Heart left ventricle (tissue), 16 donors: ENCODE results near the gene CASK. TPM values are rescaled to one million over a fixed set of nuclear protein-coding genes. Genes with fewer than 3 reads are reported as not detected.
A peak's percentile ranks its signal among the peaks of the same experiment; 100 is the strongest.

Experiments
- ATAC-seq, 4 donors: fragments of 200-7000 bp; cut with Tn5 transposase; one replicate each; pipeline ENCODE4 v1.9.1; 2020 to 2022; ENCODE audit warnings: moderate library complexity in 4 of 4, mild to moderate bottlenecking in 3 of 4, moderate number of reproducible peaks in 1 of 4
- DNase-seq, 5 donors: peaks; one replicate each; pipeline ENCODE4 v3.0.0-alpha.2; 2020
- H3K27ac ChIP-seq, 12 donors: fragments of 200-600 bp; sonication (generic) in 4 of 12; one replicate each; pipeline versions ENCODE4 v1.5.0 to v1.8.0; 2016 to 2022; ENCODE audit warnings: mild to moderate bottlenecking in 2 of 12
- H3K27me3 ChIP-seq, 9 donors: fragments of 200-600 bp; sonication (generic) in 2 of 9; one replicate each; pipeline versions ENCODE4 v1.5.1 to v1.8.0; 2016 to 2022; ENCODE audit warnings: mild to moderate bottlenecking in 3 of 9
- H3K36me3 ChIP-seq, 9 donors: fragments of 200-600 bp; sonication (generic) in 2 of 9; one replicate each; pipeline versions ENCODE4 v1.5.0 to v1.8.0; 2018 to 2022; ENCODE audit warnings: mild to moderate bottlenecking in 2 of 9
- H3K4me1 ChIP-seq, 12 donors: fragments of 200-600 bp; sonication (generic) in 4 of 12; one replicate each; pipeline versions ENCODE4 v1.5.0 to v1.8.0; 2016 to 2022; ENCODE audit warnings: mild to moderate bottlenecking in 3 of 12
- H3K4me3 ChIP-seq, 12 donors: fragments of 200-600 bp; sonication (generic) in 4 of 12; one replicate each; pipeline versions ENCODE4 v1.5.0 to v1.8.0; 2017 to 2022; ENCODE audit warnings: mild to moderate bottlenecking in 9 of 12, moderate library complexity in 4 of 12
- H3K9me3 ChIP-seq, 12 donors: fragments of 200-600 bp; sonication (generic) in 4 of 12; one replicate each; pipeline versions ENCODE4 v1.5.0 to v1.8.0; 2016 to 2022; ENCODE audit warnings: mild to moderate bottlenecking in 1 of 12
- POLR2A ChIP-seq, 2 donors: fragments of 450-650 bp; IDR thresholded peaks; one replicate each; pipeline ENCODE4 v1.6.1; 2017; ENCODE audit warnings: antibody characterized with exemption in 2 of 2, mild to moderate bottlenecking in 2 of 2, moderate library complexity in 2 of 2
- WGBS, 4 donors: extraction: QIAGEN DNeasy Blood & Tissue Kit in 2 of 4; methylation state at CpG; one replicate each; pipeline versions ENCODE4 v1.1.5 to v1.1.7; 2013 to 2018; 5-methylcytosine and 5-hydroxymethylcytosine counted together
- intact Hi-C, 10 donors: fragments of 100-400 bp; cut with DNase I; formaldehyde crosslinking; loops; one replicate each; pipeline versions ENCODE4 v1.11.1 to v1.14.2; 2022
- polyA plus RNA-seq, 2 donors: library from polyadenylated mRNA; stranded (reverse); fragments of 200-250 nt; gene quantifications; one replicate each; pipeline ENCODE4 v1.2.3, GENCODE V29; 2013
- total RNA-seq, 9 donors: library from RNA; depleted of rRNA in 2 of 9; stranded (reverse); fragments of >200 nt in 2 of 9; fragmentation: NEBNext Ultra II Directional in 3 of 9; extraction: Animal tissue kit (Norgen Biotek cat#: 25700) in 3 of 9; gene quantifications; one replicate each; pipeline versions ENCODE4 v1.1.0 to v1.2.4, GENCODE V29; 2016 to 2023
- TF ChIP-seq, protein P1 (sequence below), 12 donors: fragments of 200-600 bp; sonication (generic) in 4 of 12; IDR thresholded peaks; one replicate each; pipeline versions ENCODE4 v1.5.0 to v1.8.0; 2018 to 2022; ENCODE audit warnings: antibody characterized with exemption in 12 of 12, mild to moderate bottlenecking in 5 of 12
- donor health status: ischemic (EF 13 %, LVEDD 7.1; RV severe dilation, severe dysfunction).
- donor health status: healthy with polysubstance abuse.
- donor health status: DM: no; HTN: yes; CAD: no.
- donor health status: DM: no; HTN: no; CAD: no.
- donor health status: ischemic (EF 25% LVEDD 6.9; RV normal size, moderate dysfunction).
- donor health status: ischemic (EF 25% LVEDD 5.7; RV mildly dilated, moderate dysfunction).
- donor health status: healthy.
- donor health status: DM: yes; HTN: yes; CAD: no.
- donor health status: ischemic (EF 35%, LVEDD 5.7; RV mildly dilated, moderate dysfunction).
- donor health status: nonischemic (EF 11% LVEDD 7.7; RV severe dilation, severe dysfunction).
- donor health status: DM: yes; HTN: yes; CAD: no.
- donor health status: PGD.
- donor health status: ischemic (EF 29% LVEDD 5.4; RV normal size, mild dysfunction).
- donor health status: nonischemic (EF 23%, LVEDD 6.1; RV moderate dilation, normal function).

Gene CASK
- total and polyA plus RNA-seq, 11 donors: 2.9 to 25.6 (median 13.6) TPM

DNA sequence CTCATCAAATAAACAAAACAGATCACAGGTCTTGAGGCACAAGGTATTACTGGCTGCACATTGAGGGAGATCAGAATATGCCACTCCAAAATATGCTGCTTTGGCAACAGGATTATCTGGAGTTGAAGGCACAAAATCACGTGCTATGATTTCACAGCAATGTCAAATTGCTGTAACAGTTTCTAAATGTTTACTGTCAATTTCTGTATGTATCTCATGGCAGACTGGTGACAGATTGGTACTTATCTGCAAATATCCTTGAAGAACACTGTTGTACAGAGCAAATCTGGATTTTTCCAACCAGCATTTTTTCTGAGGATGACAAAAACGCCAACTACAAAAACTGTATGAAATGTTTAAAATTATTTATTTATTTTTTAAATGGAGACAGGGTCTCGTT lies 172.6 kb downstream of the CASK start:
- H3K27ac ChIP-seq: no peak overlapping the region
- TF ChIP-seq POLR2A (IDR thresholded peaks at IDR 0.05): no peak
- TF ChIP-seq, protein P1, sequence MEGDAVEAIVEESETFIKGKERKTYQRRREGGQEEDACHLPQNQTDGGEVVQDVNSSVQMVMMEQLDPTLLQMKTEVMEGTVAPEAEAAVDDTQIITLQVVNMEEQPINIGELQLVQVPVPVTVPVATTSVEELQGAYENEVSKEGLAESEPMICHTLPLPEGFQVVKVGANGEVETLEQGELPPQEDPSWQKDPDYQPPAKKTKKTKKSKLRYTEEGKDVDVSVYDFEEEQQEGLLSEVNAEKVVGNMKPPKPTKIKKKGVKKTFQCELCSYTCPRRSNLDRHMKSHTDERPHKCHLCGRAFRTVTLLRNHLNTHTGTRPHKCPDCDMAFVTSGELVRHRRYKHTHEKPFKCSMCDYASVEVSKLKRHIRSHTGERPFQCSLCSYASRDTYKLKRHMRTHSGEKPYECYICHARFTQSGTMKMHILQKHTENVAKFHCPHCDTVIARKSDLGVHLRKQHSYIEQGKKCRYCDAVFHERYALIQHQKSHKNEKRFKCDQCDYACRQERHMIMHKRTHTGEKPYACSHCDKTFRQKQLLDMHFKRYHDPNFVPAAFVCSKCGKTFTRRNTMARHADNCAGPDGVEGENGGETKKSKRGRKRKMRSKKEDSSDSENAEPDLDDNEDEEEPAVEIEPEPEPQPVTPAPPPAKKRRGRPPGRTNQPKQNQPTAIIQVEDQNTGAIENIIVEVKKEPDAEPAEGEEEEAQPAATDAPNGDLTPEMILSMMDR (IDR thresholded peaks at IDR 0.05): no peak
- H3K36me3 ChIP-seq: no peaks in the 10 kb centered on the region
- no peaks in the 10 kb centered on the region for H3K9me3 ChIP-seq
- ATAC-seq: no peak
- no peaks in the 10 kb centered on the region for H3K4me1 ChIP-seq
- no peak overlapping the region for H3K4me3 ChIP-seq
- intact Hi-C loops: loop anchor here in 3 of 10 donors (10.0 kb wide), 2 partner anchors 186 to 196 kb away; no protein-coding TSS in a partner anchor
- no peaks in the 10 kb centered on the region for H3K27me3 ChIP-seq
- 61 to 82% (median 72%) methylated on average over 3 of the region's 3 CpGs for WGBS, 4 donors
- DNase-seq: no peak

DNA sequence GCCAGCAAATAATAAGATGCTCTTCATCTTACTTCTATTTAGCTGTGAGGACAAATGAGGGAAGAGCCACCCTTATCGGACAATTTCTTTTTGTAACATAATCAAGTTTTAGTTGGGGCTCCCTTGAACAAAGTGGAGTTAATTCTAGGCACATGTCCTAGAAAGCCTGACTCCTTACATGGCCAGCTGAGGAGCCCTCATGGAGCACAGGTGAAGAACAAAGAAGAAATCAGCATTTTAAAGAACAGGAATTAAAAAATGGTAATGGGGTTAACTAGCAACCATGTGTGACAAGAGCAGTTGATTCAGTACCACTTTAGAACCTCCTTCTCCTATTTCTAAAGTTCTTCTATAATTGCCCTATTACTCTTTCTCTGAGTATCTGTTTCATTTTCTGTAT lies 183.5 kb downstream of the CASK start:
- 68 to 97% (median 92%) methylated on average over 1 of the region's 1 CpG for WGBS, 4 donors
- Histone ChIP-seq H3K36me3 (peaks cover 0 to 6% (median 0%) of the 10 kb centered on the region in 9 donors), H3K4me3 (no peak overlapping the region), H3K4me1 (peaks cover 0 to under 1% (median 0%) of the 10 kb centered on the region in 12 donors), H3K27me3 (no peaks in the 10 kb centered on the region), H3K9me3 (no peaks in the 10 kb centered on the region), H3K27ac (no peak overlapping the region)
- ATAC-seq (no peak), DNase-seq (no peak)
- intact Hi-C loops: loop anchor here in 2 of 10 donors (10.0 kb wide), 2 partner anchors 185 to 465 kb away; no protein-coding TSS in a partner anchor
- no peak for TF ChIP-seq POLR2A (IDR thresholded peaks at IDR 0.05)
- TF ChIP-seq, protein P1 (IDR thresholded peaks at IDR 0.05): no peak

DNA sequence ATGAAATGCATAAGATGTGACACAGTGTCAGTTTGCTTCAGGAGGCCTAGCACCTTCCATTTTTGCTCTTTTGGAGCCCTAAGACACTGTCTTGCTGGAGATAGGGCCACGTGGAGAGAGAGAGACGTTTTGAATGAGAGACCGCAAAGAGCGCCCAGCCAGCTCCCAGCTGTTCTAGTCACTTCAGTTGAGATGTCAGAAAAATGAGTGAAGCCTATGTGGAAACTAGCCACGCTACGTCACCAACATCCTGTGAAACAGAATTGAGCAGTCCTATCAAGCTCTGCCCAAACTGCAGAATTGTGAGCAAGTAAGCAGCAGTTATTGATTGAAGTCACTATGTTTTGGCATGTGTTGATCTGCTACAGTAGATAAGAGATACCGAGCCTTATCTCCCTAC lies 186.3 kb downstream of the CASK start:
- ATAC-seq (no peak), DNase-seq (no peak)
- Histone ChIP-seq H3K27me3 (no peaks in the 10 kb centered on the region), H3K27ac (no peak overlapping the region), H3K4me3 (no peak overlapping the region), H3K4me1 (peaks cover 0 to 13% (median 0%) of the 10 kb centered on the region in 12 donors), H3K36me3 (no peaks in the 10 kb centered on the region), H3K9me3 (no peaks in the 10 kb centered on the region)
- TF ChIP-seq, protein P1 (IDR thresholded peaks at IDR 0.05): no peak
- intact Hi-C loops: loop anchor here in 1 of 10 donors (10.0 kb wide), 1 partner anchor 182 kb away; no protein-coding TSS in a partner anchor
- WGBS, 4 donors: 67 to 73% (median 72%) methylated on average over 7 of the region's 7 CpGs

DNA sequence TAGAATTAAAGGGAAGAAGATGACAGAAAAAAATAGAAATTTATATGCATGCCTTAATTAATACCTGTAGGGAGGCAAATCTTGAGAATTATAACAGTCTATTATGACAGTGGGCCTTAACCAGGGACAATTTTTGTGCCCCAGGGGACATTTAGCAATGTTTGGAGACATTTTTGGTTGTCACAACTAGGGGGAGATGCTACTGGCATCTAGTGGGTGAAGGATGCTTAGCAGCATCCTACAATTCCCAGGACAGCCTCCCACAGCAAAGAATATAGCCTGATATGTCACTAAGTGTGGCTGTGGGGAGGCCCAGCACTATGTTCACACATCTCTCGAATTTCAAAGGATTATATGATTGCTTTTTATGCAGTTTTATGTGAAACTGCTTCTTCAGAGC lies 188.8 kb downstream of the CASK start:
- no peak overlapping the region for H3K4me3 ChIP-seq
- no peak for DNase-seq
- intact Hi-C loops: loop anchor here in 1 of 10 donors (10.0 kb wide), 1 partner anchor 180 kb away; no protein-coding TSS in a partner anchor
- 13 to 34% (median 27%) methylated on average over 1 of the region's 1 CpG for WGBS, 4 donors
- H3K9me3 ChIP-seq: no peaks in the 10 kb centered on the region
- no peaks in the 10 kb centered on the region for H3K36me3 ChIP-seq
- H3K27me3 ChIP-seq: peaks cover 0 to 5% (median 0%) of the 10 kb centered on the region in 9 donors
- peaks cover 0 to 13% (median 0%) of the 10 kb centered on the region in 12 donors for H3K4me1 ChIP-seq
- TF ChIP-seq, protein P1 (IDR thresholded peaks at IDR 0.05): peak in 10 of 12 donors; percentile 21 to 53 (median 36)
- no peak for TF ChIP-seq POLR2A (IDR thresholded peaks at IDR 0.05)
- H3K27ac ChIP-seq: peak overlapping the region in 1 of 12 donors; percentile 24
- ATAC-seq: peak in 2 of 4 donors; percentile 42 to 56
